Measurements from ENCODE around the gene SCLY. TPM values are rescaled to one million over a fixed set of nuclear protein-coding genes. Genes with fewer than 3 reads are reported as not detected.

The SCLY gene
- total and polyA plus RNA-seq, 2 donors (not counting 1 experiment from before 2014, with no cell fraction given): 5.3 to 16.5 TPM

DNA sequence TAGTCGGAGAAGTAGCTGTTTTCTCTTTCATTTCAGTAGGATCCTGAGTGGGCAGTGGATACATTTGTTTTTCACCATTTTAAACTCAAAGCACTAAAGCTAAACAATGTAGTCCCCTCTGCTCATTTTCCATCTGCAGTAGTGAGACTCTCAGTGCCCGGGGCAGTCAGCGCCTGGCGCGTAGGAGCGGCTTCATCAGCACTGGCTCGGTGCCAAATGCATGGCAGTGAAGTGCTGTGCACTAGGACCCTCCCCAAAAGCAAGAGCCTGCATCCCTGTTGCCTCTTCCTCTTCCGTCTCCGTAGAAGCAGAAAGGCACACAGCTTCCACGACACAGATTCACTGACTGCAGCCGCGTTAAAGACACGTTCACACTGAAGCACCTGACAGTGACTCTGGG, 20.3 kb downstream of the SCLY start:
- TF ChIP-seq EZH2 (IDR thresholded peaks at IDR 0.05; ENCODE audit: low read length, missing control alignments): no peak
- TF ChIP-seq, protein P1, sequence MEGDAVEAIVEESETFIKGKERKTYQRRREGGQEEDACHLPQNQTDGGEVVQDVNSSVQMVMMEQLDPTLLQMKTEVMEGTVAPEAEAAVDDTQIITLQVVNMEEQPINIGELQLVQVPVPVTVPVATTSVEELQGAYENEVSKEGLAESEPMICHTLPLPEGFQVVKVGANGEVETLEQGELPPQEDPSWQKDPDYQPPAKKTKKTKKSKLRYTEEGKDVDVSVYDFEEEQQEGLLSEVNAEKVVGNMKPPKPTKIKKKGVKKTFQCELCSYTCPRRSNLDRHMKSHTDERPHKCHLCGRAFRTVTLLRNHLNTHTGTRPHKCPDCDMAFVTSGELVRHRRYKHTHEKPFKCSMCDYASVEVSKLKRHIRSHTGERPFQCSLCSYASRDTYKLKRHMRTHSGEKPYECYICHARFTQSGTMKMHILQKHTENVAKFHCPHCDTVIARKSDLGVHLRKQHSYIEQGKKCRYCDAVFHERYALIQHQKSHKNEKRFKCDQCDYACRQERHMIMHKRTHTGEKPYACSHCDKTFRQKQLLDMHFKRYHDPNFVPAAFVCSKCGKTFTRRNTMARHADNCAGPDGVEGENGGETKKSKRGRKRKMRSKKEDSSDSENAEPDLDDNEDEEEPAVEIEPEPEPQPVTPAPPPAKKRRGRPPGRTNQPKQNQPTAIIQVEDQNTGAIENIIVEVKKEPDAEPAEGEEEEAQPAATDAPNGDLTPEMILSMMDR (conservative IDR thresholded peaks at IDR 0.05 in 1 of 2, IDR thresholded peaks at IDR 0.05 in 1 of 2; ENCODE audit: low read depth in 1 of 2, low read length in 2 of 2): no peak
- no peak overlapping the region for H3K4me2 ChIP-seq (ENCODE audit: extremely low read depth, insufficient read depth, low read length)
- H3K9ac ChIP-seq (ENCODE audit: insufficient read depth, low read length): no peak overlapping the region
- no peaks in the 10 kb centered on the region for H3K27me3 ChIP-seq (ENCODE audit: control insufficient read depth, insufficient read depth, low read length)
- H3K9me3 ChIP-seq (ENCODE audit: control insufficient read depth, insufficient read depth, low read depth, low read length): no peaks in the 10 kb centered on the region
- no peaks in the 10 kb centered on the region for H3K79me2 ChIP-seq (ENCODE audit: control insufficient read depth, insufficient read depth, low read length)
- no peak for DNase-seq (ENCODE audit: low read depth in 2 of 2)
- H2AFZ ChIP-seq (ENCODE audit: low read length): no peak overlapping the region
- H3K36me3 ChIP-seq (ENCODE audit: control insufficient read depth, insufficient read depth, low read length): peaks cover 2% of the 10 kb centered on the region
- H4K20me1 ChIP-seq (ENCODE audit: control insufficient read depth, extremely low read depth, insufficient read depth, low read length): no peaks in the 10 kb centered on the region
- H3K27ac ChIP-seq (ENCODE audit: insufficient read depth, low read length): no peak overlapping the region
- no peaks in the 10 kb centered on the region for H3K4me1 ChIP-seq (ENCODE audit: control insufficient read depth, extremely low read depth, insufficient read depth, low read length)
- H3K4me3 ChIP-seq (replicated peaks in 1 of 4; ENCODE audit: control extremely low read depth in 1 of 4, insufficient read depth in 1 of 4, low read depth in 3 of 4, low read length in 4 of 4): no peak overlapping the region

DNA sequence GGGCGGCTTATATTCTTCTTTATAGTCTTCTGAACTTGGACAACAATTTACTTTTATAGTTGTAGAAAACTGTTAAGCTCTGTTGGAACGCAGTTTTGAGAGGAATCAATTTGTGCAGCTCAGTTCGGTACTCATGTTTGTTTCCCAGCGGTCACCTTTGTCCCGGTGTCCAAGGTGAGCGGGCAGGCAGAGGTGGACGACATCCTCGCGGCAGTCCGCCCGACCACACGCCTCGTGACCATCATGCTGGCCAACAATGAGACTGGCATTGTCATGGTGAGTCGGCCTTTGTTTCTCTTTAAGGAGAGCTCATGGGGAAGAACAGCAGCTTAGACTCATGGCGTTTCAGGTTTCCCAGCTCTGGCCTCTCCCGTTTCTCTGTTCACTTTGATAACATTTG, 20.8 kb downstream of the SCLY start:
- Histone ChIP-seq H3K36me3 (ENCODE audit: control insufficient read depth, insufficient read depth, low read length) (peaks cover 2% of the 10 kb centered on the region), H3K27me3 (ENCODE audit: control insufficient read depth, insufficient read depth, low read length) (no peaks in the 10 kb centered on the region), H3K79me2 (ENCODE audit: control insufficient read depth, insufficient read depth, low read length) (no peaks in the 10 kb centered on the region), H3K4me2 (ENCODE audit: extremely low read depth, insufficient read depth, low read length) (no peak overlapping the region), H2AFZ (ENCODE audit: low read length) (no peak overlapping the region), H4K20me1 (ENCODE audit: control insufficient read depth, extremely low read depth, insufficient read depth, low read length) (no peaks in the 10 kb centered on the region), H3K9me3 (ENCODE audit: control insufficient read depth, insufficient read depth, low read depth, low read length) (no peaks in the 10 kb centered on the region), H3K4me3 (replicated peaks in 1 of 4; ENCODE audit: control extremely low read depth in 1 of 4, insufficient read depth in 1 of 4, low read depth in 3 of 4, low read length in 4 of 4) (no peak overlapping the region), H3K9ac (ENCODE audit: insufficient read depth, low read length) (no peak overlapping the region), H3K27ac (ENCODE audit: insufficient read depth, low read length) (no peak overlapping the region), H3K4me1 (ENCODE audit: control insufficient read depth, extremely low read depth, insufficient read depth, low read length) (no peaks in the 10 kb centered on the region)
- no peak for TF ChIP-seq EZH2 (IDR thresholded peaks at IDR 0.05; ENCODE audit: low read length, missing control alignments)
- TF ChIP-seq, protein P1 (conservative IDR thresholded peaks at IDR 0.05 in 1 of 2, IDR thresholded peaks at IDR 0.05 in 1 of 2; ENCODE audit: low read depth in 1 of 2, low read length in 2 of 2): no peak
- no peak for DNase-seq (ENCODE audit: low read depth in 2 of 2)

GRCh38 chr2:238082151-238082550, 21.4 kb downstream of the SCLY start:
- TF ChIP-seq, protein P1 (conservative IDR thresholded peaks at IDR 0.05 in 1 of 2, IDR thresholded peaks at IDR 0.05 in 1 of 2; ENCODE audit: low read depth in 1 of 2, low read length in 2 of 2): no peak
- no peak for TF ChIP-seq EZH2 (IDR thresholded peaks at IDR 0.05; ENCODE audit: low read length, missing control alignments)
- H3K9me3 ChIP-seq (ENCODE audit: control insufficient read depth, insufficient read depth, low read depth, low read length): no peaks in the 10 kb centered on the region

More at GRCh38 chr2:238082151-238082550, 21.4 kb downstream of the SCLY start:
- Histone ChIP-seq H3K27ac (ENCODE audit: insufficient read depth, low read length) (no peak overlapping the region), H3K4me3 (replicated peaks in 1 of 4; ENCODE audit: control extremely low read depth in 1 of 4, insufficient read depth in 1 of 4, low read depth in 3 of 4, low read length in 4 of 4) (no peak overlapping the region), H2AFZ (ENCODE audit: low read length) (no peak overlapping the region), H3K27me3 (ENCODE audit: control insufficient read depth, insufficient read depth, low read length) (no peaks in the 10 kb centered on the region), H3K9ac (ENCODE audit: insufficient read depth, low read length) (no peak overlapping the region), H3K79me2 (ENCODE audit: control insufficient read depth, insufficient read depth, low read length) (no peaks in the 10 kb centered on the region), H3K4me1 (ENCODE audit: control insufficient read depth, extremely low read depth, insufficient read depth, low read length) (no peaks in the 10 kb centered on the region), H4K20me1 (ENCODE audit: control insufficient read depth, extremely low read depth, insufficient read depth, low read length) (no peaks in the 10 kb centered on the region), H3K4me2 (ENCODE audit: extremely low read depth, insufficient read depth, low read length) (no peak overlapping the region), H3K36me3 (ENCODE audit: control insufficient read depth, insufficient read depth, low read length) (peaks cover 2% of the 10 kb centered on the region)
- DNase-seq (ENCODE audit: low read depth in 2 of 2): no peak
